ENCODE results near the gene OPCML.
A peak's percentile ranks its signal among the peaks of the same experiment; 100 is the strongest.

The OPCML gene

DNA sequence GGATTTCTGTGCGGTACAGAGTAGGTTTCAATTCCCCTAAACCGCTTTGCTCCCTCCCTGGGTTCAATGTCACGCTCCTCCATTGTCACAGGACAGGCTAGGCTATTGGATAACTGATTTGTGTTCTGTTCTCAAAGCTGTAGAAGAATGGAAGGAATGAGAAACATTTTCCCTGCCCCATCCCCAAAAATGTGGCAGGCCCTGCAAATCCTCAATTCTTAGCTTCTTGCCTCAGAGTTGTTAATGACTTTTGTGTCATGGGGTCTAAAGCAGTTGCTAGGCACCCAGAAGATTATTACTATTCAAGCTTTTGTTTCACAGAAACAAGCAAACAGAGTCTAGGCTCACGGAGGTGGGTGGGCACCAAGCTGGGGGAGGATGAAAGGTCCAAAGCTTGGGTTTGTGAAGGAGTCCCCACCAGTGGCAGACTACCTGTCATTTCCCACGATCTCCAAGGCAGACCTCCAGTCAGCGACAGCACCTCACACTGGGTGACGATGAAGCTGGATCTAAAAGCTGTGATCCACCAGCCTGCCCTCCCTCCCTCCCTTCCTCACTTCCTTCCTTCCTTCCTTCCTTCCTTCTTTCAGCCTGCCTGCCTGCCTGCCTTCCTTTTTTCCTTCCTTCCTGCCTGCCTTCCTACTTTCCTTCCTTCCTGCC, 1080.2 kb downstream of the OPCML start:
- Histone ChIP-seq H3K27me3 (ENCODE audit: insufficient read depth, poor library complexity, severe bottlenecking) (no peaks in the 10 kb centered on the region), H3K27ac (replicated peaks) (no peak overlapping the region), H3K4me3 (replicated peaks; ENCODE audit: insufficient read depth, low read length) (no peak overlapping the region)
- no peak for DNase-seq (ENCODE audit: low read depth in 1 of 2, low spot score in 1 of 2)
- no peak for TF ChIP-seq CTCF (IDR thresholded peaks at IDR 0.05; ENCODE audit: insufficient read depth, low read length)
- TF ChIP-seq POLR2AphosphoS5 (IDR thresholded peaks at IDR 0.05; ENCODE audit: low read depth), result no peak
- no peak for TF ChIP-seq SPI1 (IDR thresholded peaks at IDR 0.05; ENCODE audit: borderline replicate concordance, low read depth)
- TF ChIP-seq GABPA (IDR thresholded peaks at IDR 0.05; ENCODE audit: low read depth), result no peak
- TF ChIP-seq, protein P1, sequence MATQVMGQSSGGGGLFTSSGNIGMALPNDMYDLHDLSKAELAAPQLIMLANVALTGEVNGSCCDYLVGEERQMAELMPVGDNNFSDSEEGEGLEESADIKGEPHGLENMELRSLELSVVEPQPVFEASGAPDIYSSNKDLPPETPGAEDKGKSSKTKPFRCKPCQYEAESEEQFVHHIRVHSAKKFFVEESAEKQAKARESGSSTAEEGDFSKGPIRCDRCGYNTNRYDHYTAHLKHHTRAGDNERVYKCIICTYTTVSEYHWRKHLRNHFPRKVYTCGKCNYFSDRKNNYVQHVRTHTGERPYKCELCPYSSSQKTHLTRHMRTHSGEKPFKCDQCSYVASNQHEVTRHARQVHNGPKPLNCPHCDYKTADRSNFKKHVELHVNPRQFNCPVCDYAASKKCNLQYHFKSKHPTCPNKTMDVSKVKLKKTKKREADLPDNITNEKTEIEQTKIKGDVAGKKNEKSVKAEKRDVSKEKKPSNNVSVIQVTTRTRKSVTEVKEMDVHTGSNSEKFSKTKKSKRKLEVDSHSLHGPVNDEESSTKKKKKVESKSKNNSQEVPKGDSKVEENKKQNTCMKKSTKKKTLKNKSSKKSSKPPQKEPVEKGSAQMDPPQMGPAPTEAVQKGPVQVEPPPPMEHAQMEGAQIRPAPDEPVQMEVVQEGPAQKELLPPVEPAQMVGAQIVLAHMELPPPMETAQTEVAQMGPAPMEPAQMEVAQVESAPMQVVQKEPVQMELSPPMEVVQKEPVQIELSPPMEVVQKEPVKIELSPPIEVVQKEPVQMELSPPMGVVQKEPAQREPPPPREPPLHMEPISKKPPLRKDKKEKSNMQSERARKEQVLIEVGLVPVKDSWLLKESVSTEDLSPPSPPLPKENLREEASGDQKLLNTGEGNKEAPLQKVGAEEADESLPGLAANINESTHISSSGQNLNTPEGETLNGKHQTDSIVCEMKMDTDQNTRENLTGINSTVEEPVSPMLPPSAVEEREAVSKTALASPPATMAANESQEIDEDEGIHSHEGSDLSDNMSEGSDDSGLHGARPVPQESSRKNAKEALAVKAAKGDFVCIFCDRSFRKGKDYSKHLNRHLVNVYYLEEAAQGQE (IDR thresholded peaks at IDR 0.05; ENCODE audit: insufficient replicate concordance, low read depth), result no peak

DNA sequence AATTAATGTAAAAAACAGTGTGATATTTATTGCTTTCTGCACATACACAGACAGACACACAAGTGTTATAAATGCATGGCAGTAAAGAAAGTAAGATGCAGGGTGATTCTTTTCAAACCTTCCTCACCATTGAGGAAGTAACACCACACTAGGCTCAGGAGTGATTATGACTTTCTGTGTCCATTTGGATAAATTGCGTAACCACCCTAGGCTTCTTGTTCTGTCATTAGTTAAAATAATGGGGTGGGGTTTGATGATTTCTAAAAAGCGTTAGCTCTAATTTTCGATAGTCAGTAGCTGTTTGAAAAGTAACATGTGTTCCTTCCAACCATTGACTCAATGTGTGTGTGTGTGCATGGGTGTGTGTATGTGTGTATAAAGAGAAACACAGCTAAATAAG, 1081.7 kb downstream of the OPCML start:
- H3K4me3 ChIP-seq (replicated peaks; ENCODE audit: insufficient read depth, low read length), result no peak overlapping the region
- no peaks in the 10 kb centered on the region for H3K27me3 ChIP-seq (ENCODE audit: insufficient read depth, poor library complexity, severe bottlenecking)
- no peak for TF ChIP-seq POLR2AphosphoS5 (IDR thresholded peaks at IDR 0.05; ENCODE audit: low read depth)
- no peak for TF ChIP-seq CTCF (IDR thresholded peaks at IDR 0.05; ENCODE audit: insufficient read depth, low read length)
- no peak for TF ChIP-seq GABPA (IDR thresholded peaks at IDR 0.05; ENCODE audit: low read depth)
- no peak for TF ChIP-seq SPI1 (IDR thresholded peaks at IDR 0.05; ENCODE audit: borderline replicate concordance, low read depth)
- TF ChIP-seq, protein P1 (IDR thresholded peaks at IDR 0.05; ENCODE audit: insufficient replicate concordance, low read depth), result no peak
- H3K27ac ChIP-seq (replicated peaks), result no peak overlapping the region
- peak in 1 of 2 experiments; percentile 2 for DNase-seq (ENCODE audit: low read depth in 1 of 2, low spot score in 1 of 2)

DNA sequence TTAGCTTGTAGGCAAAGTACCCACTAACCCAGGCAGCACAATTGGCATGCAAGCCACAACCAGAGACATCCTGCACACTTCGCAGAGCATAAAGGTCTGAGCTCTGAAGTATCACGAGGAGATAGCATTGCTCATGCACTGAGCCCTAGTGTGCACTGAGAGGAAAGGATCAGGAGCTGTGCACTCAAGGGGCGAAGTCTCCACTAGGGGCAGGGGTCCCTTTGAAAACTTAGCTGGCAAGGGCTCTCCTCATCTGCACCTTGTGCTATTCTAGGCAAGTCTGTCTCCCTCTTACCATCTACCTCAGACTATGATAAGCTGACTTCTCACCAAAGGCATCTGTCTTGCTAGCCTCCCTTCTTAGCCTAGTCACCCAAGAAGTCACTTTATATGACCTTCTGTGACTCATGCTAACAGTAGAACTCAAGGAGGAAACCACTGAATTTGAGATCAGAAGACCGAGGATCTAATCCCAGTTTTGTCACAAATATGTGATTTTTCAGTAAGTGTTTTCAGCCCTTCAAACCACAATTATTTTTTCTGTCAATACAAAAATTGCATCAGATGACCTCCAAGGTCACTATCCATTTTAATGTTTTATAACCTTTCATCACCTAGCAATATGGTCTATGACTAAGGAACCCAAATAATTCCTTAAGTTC, 1083.8 kb downstream of the OPCML start:
- TF ChIP-seq SPI1 (IDR thresholded peaks at IDR 0.05; ENCODE audit: borderline replicate concordance, low read depth) (no peak), CTCF (IDR thresholded peaks at IDR 0.05; ENCODE audit: insufficient read depth, low read length) (no peak), POLR2AphosphoS5 (IDR thresholded peaks at IDR 0.05; ENCODE audit: low read depth) (no peak), GABPA (IDR thresholded peaks at IDR 0.05; ENCODE audit: low read depth) (no peak)
- TF ChIP-seq, protein P1 (IDR thresholded peaks at IDR 0.05; ENCODE audit: insufficient replicate concordance, low read depth), result no peak
- no peak overlapping the region for H3K4me3 ChIP-seq (replicated peaks; ENCODE audit: insufficient read depth, low read length)
- H3K27ac ChIP-seq (replicated peaks), result no peak overlapping the region
- no peaks in the 10 kb centered on the region for H3K27me3 ChIP-seq (ENCODE audit: insufficient read depth, poor library complexity, severe bottlenecking)
- no peak for DNase-seq (ENCODE audit: low read depth in 1 of 2, low spot score in 1 of 2)

Data from HL-60 (cell line).